ENCODE results near the gene NCK1.

DNA sequence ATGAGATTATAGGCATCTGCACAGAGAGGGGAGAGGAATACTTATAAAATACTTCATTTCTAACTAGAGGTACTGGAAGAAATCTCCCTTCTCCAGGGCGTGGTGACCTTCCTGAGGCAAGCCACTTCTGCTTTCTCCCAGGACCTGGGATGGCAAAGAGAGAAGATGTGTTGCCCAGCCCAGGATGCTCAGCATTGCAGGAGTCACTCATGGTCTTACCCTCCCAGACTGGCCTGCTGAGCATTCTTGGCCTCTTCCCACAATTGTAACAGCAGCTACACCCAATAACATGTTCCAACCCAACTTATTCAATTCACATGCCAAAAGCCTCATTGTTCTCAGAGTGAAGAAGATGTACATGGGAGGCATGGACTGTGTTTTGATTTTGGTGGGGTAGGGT lies 133.6 kb downstream of the NCK1 start:
- no peak for TF ChIP-seq ELF4 (IDR thresholded peaks at IDR 0.05)
- TF ChIP-seq BHLHE40 (IDR thresholded peaks at IDR 0.05; ENCODE audit: borderline replicate concordance): no peak
- TF ChIP-seq FOXA1 (IDR thresholded peaks at IDR 0.05): no peak
- TF ChIP-seq ARNT (IDR thresholded peaks at IDR 0.05): no peak
- no peak for TF ChIP-seq SUZ12 (IDR thresholded peaks at IDR 0.05)

Measured in HEK293T (cell line).